HG03135 (cell line): ENCODE measurements around the gene KLHL14.

Experiments used
- ATAC-seq: cut with Tn5 transposase; IDR thresholded peaks from one replicate; pipeline ENCODE4 v1.9.1; 2021; ENCODE audit warnings: mild to moderate bottlenecking, moderate library complexity; ENCODE audit not compliant: unreplicated experiment

The KLHL14 gene

DNA sequence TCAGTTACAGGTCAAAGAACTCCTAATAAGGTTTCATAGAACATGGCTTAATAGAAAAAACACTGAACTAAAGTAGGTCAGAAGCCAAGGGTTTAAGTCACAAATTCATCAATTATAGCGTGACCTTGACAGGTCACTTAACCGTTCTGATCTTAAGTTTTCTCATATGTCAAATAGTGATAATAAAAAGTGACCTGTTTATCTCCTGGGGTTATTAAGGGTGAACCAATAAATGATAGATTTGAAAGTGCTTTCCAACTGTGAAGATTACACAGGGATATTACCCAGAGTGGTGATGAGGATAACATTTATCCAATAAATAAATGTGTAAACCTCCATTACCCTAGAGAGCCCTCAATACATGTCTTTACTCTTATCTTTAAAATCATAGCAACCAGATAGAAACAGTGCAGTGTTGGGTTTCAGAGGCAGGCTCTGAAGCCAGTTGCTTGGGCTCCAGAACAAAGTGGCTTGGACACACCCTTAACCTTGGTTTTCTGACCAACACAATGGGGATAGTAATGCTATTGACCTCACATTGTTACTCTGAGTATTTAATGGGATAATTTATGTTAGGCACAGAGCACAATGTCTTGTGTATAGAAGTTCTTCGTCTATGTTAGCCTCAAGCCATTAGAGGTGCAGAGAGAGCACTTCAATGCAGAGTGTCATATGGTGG lies 48.6 kb downstream of the KLHL14 start:
- no peak for ATAC-seq

DNA sequence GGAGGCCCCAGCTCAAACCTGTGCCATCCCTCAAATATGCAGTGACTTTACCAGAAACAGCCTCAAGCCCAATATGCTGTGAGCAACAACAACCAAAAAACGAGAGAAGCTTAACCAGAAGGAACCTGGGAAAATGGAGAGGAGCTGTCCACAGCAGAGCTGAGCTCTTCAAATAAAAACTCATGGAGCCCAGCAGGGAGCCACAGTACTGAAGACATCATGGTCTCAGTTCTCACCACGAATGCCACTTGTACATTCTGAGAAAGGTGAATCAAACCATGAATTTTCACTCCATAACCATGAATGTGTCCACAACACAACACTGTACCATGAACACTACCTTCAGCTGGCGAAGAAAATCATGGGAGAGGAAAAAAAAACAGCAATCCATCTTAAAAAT lies 50.5 kb downstream of the KLHL14 start:
- no peak for ATAC-seq

DNA sequence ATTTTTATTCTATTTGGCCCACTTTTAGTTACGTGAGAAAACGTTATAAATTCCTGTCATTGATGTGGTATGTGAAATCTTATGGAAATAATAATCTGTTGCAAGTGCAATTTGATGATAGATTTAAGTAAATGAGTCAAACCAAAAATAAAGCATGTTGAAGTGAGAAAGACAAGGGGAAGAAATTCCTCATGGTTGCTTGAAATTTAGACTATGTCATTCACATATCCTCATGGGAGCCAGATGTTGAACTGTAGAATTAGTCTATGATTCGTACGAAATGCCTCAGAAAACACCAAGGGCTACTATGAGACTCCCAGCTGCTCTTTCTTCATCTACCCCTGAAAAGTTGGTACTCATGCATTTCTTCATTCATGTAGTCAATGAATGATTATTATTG lies 55.7 kb downstream of the KLHL14 start:
- no peak for ATAC-seq

DNA sequence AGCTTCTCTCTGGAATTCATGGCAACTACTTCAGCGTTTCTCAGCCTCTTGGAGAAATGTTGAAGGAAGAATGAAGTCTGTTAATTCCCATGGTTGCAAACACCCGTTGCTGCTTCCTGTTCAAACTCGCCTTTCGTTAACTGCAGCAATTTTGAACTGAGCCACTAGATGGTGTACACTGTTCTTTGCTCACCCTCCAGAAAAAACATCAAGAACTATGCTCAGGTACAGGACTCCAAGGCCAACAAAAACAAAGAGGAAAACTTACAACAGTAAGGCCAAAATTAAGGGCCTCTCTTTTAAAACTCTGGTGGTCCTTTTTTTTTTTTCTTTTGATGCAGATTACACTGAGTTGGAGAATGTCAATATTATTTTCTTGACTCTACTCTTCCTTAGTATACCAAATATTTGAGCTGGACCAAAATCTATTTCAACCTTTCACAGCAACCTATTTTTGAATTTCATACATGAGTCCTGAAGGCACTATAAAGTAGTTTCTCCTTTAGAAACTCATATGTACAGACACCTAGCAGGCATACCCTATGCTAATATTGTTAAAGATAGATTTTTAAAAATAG lies 58.2 kb downstream of the KLHL14 start:
- peak; percentile 94 for ATAC-seq

DNA sequence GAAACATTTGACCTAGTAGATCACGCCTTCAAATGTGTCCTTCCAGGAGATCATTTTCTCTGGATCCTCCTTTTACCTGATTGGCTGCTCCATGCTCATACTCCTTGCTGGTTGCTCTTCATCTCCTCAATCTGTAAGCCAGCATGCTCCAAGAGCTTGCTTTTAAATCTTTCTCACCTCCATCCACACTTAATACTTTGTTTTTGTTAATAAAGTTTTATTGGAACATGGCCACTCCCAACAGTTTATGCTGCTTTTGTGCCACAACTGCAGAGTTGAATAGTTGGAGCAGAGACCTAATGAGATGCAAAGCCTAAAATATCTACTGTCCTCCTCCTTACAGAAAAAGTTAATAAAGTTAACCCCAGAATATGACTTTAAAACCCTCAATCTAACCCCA lies 60.0 kb downstream of the KLHL14 start:
- ATAC-seq, result no peak

DNA sequence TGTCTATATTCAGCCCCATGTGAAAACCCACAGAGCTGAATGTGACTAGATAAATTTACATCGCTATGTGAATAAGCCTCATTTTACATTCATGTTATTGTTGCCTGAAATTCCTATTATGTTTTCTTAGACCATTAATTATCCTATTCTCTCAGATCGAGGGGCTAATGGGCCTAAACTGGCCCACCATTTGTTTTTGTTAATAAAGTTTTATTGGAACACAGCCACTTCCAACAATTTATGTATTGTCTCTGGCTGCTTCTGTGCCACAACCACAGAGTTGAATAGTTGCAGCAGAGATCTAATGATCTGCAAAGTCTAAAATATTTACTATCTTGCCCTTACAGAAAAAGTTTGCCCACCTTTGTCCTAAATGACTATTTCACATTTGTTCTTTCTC lies 61.0 kb downstream of the KLHL14 start:
- ATAC-seq, result no peak

DNA sequence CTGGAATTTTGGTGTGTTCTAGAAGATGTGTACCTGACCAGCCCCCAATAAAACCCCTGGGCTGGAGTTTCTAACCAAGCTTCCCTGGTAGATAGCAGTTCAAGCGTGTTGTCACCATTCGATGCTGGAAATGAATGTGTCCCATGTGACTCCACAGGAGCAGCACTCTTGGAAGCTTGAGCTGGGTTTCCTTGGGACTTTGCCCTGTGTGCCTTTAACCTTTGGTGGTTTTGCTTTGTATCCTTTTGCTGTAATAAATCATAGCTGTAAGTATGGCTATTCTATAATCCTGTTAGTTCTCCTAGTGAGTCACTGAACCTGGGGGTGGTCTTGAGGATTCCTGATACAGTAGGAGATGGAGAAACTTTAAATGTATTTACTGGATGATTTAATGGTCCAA lies 65.2 kb downstream of the KLHL14 start:
- ATAC-seq, result no peak

DNA sequence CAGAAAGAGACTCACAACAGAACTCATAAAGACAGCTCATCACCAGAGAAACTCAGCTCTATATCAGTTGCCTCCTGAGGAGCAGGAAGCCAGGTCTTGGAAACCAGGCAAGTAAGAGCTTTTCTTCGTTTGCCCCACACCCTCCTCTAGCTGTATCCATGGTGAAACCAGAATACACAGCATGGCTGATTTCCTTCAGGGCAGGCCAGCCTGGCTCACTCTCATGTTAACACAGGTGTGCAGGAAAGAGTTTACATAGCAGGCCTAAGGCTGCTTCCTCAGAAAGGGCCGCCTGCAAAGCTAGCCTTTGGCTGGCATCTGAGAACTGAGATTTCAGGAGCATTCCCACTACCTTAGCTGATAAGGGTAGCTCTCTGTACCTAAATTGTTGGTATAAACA lies 65.7 kb downstream of the KLHL14 start:
- no peak for ATAC-seq

DNA sequence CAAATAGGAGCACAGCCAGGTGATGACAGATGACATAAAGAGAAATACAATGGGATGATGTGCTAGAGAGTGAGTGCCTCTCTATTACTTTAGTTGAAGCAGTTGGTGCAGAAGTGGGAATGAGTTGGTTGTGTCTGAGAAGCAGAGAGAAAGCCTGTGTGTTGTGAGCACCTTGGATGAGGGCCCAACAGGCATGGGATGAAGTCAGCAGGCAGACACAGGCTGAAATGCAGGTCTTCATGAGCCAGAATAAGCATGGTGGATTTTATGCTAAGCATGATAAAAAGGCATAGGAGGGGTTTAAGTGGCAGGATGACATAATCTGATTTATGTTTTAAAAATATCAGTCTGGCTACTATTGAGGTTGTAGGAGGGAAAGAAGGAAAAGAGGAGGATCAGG lies 71.5 kb downstream of the KLHL14 start:
- no peak for ATAC-seq

DNA sequence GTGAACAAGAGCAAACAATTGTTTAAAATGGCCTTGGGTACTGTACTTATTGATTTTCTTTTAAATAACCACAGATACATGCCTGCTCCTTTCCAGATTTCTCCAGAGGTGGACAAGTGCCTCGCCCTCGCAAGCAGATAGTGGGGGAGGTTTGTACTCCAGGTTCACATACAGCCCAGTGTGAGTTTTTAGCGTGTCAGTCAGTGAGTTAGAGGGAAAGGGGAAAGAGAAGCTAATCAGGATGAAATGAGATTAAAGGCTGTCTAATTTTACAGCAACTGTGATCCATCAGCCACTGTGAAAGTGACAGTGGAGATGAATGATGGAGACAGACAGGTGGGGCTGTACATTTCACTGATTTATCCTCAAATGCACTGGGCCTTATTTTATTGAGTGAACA lies 74.7 kb downstream of the KLHL14 start:
- no peak for ATAC-seq

DNA sequence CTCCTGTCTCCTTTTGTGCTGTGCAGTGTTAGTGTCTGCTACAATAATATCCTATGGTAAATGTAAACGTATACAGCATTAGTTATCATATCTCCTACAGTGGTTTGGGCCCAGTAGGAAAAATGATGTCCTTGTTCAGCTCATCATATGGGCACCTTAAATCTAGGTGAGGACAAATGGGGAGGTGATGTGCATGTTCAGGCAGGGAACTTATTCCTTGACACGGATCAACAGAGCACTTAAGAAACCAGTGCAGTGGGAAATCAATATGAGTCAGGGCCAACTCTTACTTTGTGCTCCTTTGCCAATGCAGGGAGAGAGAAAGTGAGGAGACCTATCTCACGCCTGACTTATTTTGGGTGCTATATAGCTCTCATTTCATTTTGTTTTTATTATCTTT lies 76.4 kb downstream of the KLHL14 start:
- ATAC-seq, result no peak

DNA sequence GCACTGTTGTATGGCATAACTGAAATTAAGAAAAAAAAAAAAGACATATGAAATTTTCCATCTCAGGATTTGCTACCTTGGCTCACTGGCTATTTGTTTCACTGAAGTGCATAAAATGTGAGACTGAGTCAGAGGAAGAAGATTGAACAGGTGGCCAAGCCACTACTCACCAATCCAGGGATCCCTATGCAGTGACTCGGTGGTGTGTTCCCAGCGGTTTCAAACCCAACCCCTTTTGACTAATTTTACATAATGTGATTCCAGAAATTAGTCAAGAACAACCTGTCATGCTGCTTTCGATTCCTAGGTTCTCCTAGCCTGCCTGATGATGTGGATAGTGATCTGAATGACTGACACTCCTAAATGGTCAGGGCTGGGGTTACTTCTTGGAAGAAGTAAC lies 77.3 kb downstream of the KLHL14 start:
- no peak for ATAC-seq

DNA sequence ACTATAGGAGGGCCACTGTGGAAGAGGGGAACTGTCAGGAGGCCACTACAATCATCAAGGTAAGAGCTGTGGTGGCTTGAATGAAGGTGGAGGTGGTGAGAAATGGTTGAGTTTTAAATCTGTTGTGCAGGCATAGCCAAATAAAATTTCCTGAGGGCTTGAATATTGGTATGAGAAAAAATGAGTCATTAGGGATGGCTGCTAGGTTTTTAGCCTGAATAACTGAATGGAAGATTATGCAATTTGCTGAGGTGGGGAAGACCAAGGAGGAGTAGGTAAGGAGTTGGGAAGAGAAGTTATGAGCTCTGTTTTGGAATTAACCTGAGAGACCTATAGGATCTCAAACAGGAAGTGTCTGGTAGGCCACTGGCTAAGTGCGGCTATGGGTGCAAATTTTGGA lies 84.0 kb downstream of the KLHL14 start:
- no peak for ATAC-seq

DNA sequence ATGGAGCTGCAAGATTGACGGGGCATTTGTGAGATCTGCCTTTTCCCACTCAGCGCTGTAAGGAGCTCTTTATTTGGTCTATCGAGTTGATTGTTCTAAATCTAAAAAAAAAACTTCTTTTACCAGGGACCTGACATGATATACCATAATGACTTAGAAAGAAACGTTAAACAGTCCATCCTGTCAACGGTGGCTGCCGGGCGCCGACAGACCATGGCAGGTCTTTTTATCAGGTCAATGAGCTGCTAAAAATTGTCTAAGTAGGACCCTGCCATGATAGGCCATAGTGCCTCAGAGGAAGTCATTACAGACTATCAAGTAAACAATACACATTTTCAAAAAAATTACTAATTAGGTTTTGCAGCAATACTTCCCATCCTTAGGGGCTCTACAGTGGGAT lies 87.9 kb downstream of the KLHL14 start:
- no peak for ATAC-seq

DNA sequence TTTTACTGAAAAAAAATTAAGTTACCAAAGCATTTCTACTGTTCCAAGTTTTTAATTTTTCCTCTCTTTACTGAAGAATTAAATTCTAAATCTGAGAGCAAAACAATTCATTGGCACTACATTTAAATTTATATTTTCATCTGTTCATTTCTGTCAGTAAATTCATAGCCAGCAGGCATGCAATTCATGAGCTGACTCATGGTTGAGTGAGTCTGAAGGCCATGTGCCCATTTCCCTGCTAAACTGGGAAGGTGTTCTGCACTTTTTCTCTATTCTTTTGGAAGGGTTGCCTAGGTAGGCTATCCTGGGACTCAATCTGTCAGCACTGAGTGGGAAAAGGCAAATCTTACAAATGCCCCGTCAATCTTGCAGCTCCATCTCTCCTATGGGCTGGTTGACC lies 88.7 kb downstream of the KLHL14 start:
- ATAC-seq, result no peak

DNA sequence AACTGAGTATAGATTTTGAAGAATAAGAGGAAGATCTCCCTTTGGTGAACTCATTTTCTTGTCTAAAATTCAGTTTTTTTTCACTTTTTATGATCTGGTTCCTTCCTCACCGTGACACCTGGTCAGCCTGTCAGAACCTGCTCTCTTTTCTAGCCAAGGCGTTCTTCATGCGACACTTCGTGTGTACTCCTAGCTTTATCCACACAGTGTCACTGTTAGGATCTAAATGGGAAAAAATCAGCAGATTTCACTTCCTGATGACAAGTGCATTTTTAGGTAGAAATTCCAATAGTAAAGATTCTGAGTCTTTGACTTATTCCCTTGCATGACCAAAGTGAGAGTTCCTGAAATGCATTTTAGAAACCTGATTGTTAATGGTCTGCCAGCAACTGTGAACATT lies 89.8 kb downstream of the KLHL14 start:
- ATAC-seq, result no peak

DNA sequence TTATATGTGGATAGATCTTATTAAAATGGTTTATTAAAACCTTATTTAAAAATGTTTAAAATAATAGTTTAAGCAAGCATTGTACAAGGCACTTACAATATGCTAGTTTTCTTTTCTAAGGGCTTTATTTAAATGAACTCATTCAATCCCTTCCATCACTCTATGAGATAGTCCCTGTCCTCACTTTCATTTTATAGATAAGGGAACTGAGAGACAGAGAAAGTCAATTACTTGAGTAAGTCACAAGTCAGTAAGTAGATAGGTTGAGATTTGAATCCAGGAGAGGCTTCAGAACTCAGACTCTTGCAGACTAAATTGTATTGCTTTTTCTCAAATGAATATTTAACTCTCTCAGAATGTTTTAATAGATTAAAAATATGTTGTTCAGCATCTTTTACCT lies 95.2 kb downstream of the KLHL14 start:
- ATAC-seq, result no peak

DNA sequence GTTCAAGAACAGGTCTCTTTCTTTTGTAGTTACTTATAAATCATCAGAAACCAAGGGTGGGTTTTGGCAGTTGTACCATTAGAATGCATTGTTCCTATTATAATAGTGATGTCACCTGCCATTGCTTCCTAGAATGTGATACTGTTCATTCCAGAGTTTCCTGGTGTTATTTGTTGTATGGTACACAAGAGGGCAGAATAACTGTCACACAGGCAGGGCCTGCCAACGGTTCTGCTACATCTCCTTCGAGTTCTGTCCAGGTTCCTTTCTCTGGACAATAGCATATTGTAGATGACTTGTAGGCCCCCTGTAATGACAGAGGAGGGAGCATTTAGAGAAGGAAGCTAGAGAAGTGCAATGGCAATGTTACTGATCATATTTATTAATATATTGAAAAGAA lies 98.3 kb downstream of the KLHL14 start:
- ATAC-seq, result no peak

DNA sequence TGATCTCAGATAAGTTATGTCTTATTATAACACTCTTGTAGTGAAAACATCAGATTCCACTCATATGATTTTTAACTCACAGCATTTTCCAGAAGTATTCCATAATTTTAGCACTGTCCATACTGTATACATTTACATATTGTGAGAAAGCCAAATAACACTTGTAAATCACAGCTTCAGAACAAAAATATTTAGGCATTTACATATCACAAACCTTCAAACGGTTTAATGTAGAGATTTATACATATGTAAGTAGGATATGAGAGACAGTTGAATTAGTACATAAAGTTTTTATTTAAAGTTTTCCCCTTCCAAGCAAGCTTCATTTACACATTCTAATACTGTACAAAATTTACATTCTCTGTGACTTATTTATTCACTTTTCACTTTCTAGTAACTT lies 100.4 kb downstream of the KLHL14 start:
- ATAC-seq, result no peak

DNA sequence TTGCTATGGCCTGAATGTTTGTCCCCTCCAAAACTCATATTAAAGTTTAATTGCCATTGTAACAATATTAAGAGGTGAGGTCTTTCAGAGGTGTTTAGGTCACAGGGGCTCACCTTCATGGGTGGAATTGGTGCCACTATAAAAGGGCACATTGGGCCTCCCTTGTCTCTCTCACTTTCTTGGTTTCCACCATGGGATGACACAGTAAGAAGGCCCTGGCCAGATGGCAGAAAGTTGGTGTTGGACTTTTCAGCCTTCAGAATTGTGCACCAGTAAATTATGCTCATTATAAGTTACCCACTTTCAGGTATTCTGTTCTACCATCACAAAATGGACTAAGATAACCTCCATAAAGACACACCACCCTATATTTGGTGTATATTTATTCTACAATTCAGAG lies 102.1 kb downstream of the KLHL14 start:
- no peak for ATAC-seq

DNA sequence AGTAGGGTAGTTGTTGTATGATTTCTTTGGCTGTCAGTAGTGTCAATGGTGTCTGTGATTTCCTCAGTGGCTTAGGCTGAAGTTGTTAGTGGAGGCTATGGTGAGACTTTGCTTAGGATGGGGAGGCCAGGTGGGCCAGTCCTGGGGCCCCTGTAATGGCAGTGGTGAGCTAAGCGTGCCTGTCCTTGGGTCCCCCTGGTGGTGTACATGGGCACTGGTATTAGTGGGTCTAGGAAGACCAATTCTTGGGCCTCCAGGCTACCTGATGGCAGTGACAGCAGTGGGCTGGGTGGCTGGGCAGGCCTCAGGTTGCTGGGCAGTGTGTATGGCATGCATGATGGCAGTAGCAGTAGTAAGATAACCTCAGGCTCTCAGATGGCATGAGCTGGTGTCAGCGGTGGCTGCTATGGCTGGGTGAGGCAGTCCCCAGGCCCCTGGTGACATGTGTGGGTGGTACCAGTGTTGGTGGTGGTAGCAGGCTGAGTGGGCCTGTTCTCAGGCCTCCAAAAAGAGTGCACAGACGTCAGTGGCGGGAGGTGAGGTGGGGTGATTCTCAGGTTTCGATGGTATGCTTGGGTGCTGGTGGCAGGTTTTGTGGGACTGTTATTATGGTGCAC lies 103.2 kb downstream of the KLHL14 start:
- no peak for ATAC-seq

DNA sequence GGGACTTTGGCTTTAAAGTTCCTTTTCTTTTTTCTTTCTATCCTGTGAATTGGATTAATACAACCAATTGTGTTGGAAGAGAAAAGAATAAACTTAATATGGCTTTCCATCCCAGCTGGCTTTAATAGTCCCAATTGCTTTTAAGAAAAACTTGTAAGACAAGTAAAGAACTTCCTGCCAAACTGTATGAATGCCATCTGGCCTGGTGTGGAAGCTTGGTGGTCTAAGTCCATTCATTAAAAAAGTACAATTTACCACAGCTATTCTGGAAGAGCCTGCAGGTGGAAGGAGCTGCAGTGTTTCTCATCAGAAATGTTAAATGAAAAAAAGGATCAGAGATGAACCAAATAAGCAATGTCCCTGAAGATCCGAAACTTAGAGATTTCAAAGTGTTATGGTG lies 103.9 kb downstream of the KLHL14 start:
- no peak for ATAC-seq
